WTC11 (cell line): ENCODE results near the gene RNPEPL1. TPM values are rescaled to one million over a fixed set of nuclear protein-coding genes. Genes with fewer than 3 reads are reported as not detected.

Experiments used
- ATAC-seq: fragments of 200-7000 bp; cut with Tn5 transposase; 2 replicates; pipeline ENCODE4 v1.10.0; 2021; ENCODE audit warnings: mild to moderate bottlenecking, moderate library complexity
- CTCF ChIA-PET: fragments of 300-600 bp; sonication (Branson Sonifier 250); formaldehyde crosslinking; loops from one replicate; lab custom pipeline; 2021; ENCODE audit warnings: antibody characterized with exemption; lab: Charles Lee
- POLR2A ChIA-PET: fragments of 350-600 bp; sonication (Branson Sonifier 250); formaldehyde crosslinking; loops from one replicate; lab custom pipeline; 2021; ENCODE audit warnings: antibody characterized with exemption; lab: Charles Lee
- DNase-seq: peaks from one replicate; pipeline ENCODE4 v3.0.0; 2021; ENCODE audit warnings: low spot score
- H3K27ac Mint-ChIP-seq: 2 replicates; pipeline ENCODE4 v1.8.0; 2021; ENCODE audit warnings: mixed read lengths
- H3K27me3 Mint-ChIP-seq: 2 replicates; pipeline ENCODE4 v1.8.0; 2021; ENCODE audit warnings: low read depth, mild to moderate bottlenecking, moderate library complexity, mixed read lengths
- H3K36me3 Mint-ChIP-seq: 2 replicates; pipeline ENCODE4 v1.8.0; 2021; ENCODE audit warnings: mixed read lengths
- H3K4me1 Mint-ChIP-seq: 2 replicates; pipeline ENCODE4 v1.8.0; 2022; ENCODE audit warnings: mixed read lengths
- H3K4me3 Mint-ChIP-seq: 2 replicates; pipeline ENCODE4 v1.8.0; 2021; ENCODE audit warnings: mild to moderate bottlenecking, moderate library complexity, mixed read lengths
- H3K9me3 Mint-ChIP-seq: 2 replicates; pipeline ENCODE4 v1.8.0; 2021; ENCODE audit warnings: mixed read lengths
- ARID4B ChIP-seq: sonication (generic); formaldehyde crosslinking; IDR thresholded peaks from 2 replicates; pipeline ENCODE4 v1.8.0; 2023; ENCODE audit warnings: missing genetic modification reagents, mild to moderate bottlenecking, borderline replicate concordance
- ETV6 ChIP-seq: sonication (generic); formaldehyde crosslinking; IDR thresholded peaks from 2 replicates; pipeline ENCODE4 v1.8.1; 2022; ENCODE audit warnings: mild to moderate bottlenecking, missing genetic modification reagents
- FOXP1 ChIP-seq: sonication (generic); formaldehyde crosslinking; IDR thresholded peaks from 2 replicates; pipeline ENCODE4 v1.8.0; 2022; ENCODE audit warnings: missing genetic modification reagents, mild to moderate bottlenecking, moderate library complexity, borderline replicate concordance
- IRF2 ChIP-seq: sonication (generic); formaldehyde crosslinking; IDR thresholded peaks from 2 replicates; pipeline ENCODE4 v1.8.0; 2022; ENCODE audit warnings: low read depth, missing genetic modification reagents, borderline replicate concordance
- KAT7 ChIP-seq: sonication (generic); formaldehyde crosslinking; IDR thresholded peaks from 2 replicates; pipeline ENCODE4 v1.8.1; 2023; ENCODE audit warnings: missing genetic modification reagents, mild to moderate bottlenecking, borderline replicate concordance
- MXD4 ChIP-seq: fragments of 250-450 bp; sonication (Bioruptor Pico); IDR thresholded peaks from 2 replicates; pipeline ENCODE4 v1.8.0; 2021; ENCODE audit warnings: mild to moderate bottlenecking, moderate library complexity, borderline replicate concordance
- NR2C2 ChIP-seq: sonication (generic); formaldehyde crosslinking; IDR thresholded peaks from 2 replicates; pipeline ENCODE4 v1.8.0; 2022; ENCODE audit warnings: mild to moderate bottlenecking, missing genetic modification reagents
- OVOL2 ChIP-seq: fragments of 250-450 bp; sonication (Bioruptor Pico); IDR thresholded peaks from 2 replicates; pipeline ENCODE4 v1.9.0; 2021; ENCODE audit warnings: mild to moderate bottlenecking, borderline replicate concordance
- RELA ChIP-seq: sonication (generic); formaldehyde crosslinking; IDR thresholded peaks from 2 replicates; pipeline ENCODE4 v1.8.1; 2022; ENCODE audit warnings: missing genetic modification reagents, mild to moderate bottlenecking, borderline replicate concordance
- SMAD3 ChIP-seq: sonication (generic); formaldehyde crosslinking; IDR thresholded peaks from 2 replicates; pipeline ENCODE4 v1.8.0; 2022; ENCODE audit warnings: missing genetic modification reagents, mild to moderate bottlenecking, borderline replicate concordance
- SP1 ChIP-seq: sonication (generic); formaldehyde crosslinking; conservative IDR thresholded peaks from 2 replicates; pipeline ENCODE4 v1.8.1; 2022; ENCODE audit warnings: missing genetic modification reagents
- TEAD1 ChIP-seq: sonication (generic); formaldehyde crosslinking; IDR thresholded peaks from 2 replicates; pipeline ENCODE4 v1.8.0; 2022; ENCODE audit warnings: mild to moderate bottlenecking, missing genetic modification reagents
- TP53 ChIP-seq: sonication (generic); formaldehyde crosslinking; IDR thresholded peaks from 2 replicates; pipeline ENCODE4 v1.8.1; 2023; ENCODE audit warnings: mild to moderate bottlenecking, missing genetic modification reagents
- ZBTB43 ChIP-seq: sonication (generic); formaldehyde crosslinking; IDR thresholded peaks from 2 replicates; pipeline ENCODE4 v1.8.1; 2023; ENCODE audit warnings: mild to moderate bottlenecking, missing genetic modification reagents
- ZNF219 ChIP-seq: sonication (generic); formaldehyde crosslinking; IDR thresholded peaks from 2 replicates; pipeline ENCODE4 v1.8.0; 2023; ENCODE audit warnings: missing genetic modification reagents, mild to moderate bottlenecking, borderline replicate concordance
- ZNF671 ChIP-seq: fragments of 250-450 bp; sonication (Bioruptor Pico); IDR thresholded peaks from 2 replicates; pipeline ENCODE4 v1.8.0; 2021; ENCODE audit warnings: mild to moderate bottlenecking
- total RNA-seq: library from RNA; stranded (reverse); gene quantifications from 3 replicates; pipeline ENCODE4 v1.2.3, GENCODE V29; 2021
- TF ChIP-seq, protein P1 (sequence below): sonication (generic); formaldehyde crosslinking; IDR thresholded peaks from 2 replicates; pipeline ENCODE4 v1.8.1; 2022; ENCODE audit warnings: missing genetic modification reagents, borderline replicate concordance

Gene RNPEPL1
- total RNA-seq, 1 experiment from 2014 or later = 18.8 TPM

DNA sequence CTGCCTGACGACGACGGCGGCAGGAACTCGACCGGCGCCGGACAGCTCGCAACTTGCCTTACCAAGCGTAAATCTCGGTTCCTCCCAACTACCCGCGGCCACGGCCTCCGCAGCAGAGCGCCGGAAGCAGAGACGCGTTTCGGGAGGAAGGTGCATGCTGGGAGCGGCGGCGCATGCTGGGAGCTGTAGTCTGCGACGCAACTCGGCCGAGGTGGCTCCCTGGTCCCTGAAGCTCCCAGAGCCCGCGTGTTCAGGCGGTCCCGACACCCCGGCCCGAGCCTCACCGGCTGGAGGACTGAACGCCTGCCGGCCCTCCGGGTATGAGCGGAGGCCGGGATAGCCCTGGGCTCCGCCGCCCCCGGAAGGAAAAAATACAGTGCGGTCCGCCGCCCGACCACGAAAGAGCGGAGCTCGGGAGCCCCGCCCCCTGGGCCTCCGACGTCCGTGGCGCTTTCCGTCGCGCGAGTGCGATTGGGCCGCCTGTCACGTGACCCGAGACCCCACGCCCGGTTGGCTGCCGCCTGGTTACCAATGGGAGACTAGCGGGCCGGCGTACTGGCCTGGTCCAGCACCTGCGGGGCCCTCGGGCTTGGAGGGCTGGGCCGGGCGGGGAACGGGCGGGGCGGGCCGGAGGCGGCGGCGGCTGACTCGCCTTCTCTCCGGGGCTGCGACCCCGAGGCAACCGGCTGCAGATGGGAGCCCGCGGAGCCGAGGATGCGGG is 18.1 kb downstream of the RNPEPL1 start, which contains the start of gene CAPN10 (continued):
- no peak for TF ChIP-seq ARID4B (CRISPR knock-in tag)
- TF ChIP-seq ETV6 (CRISPR knock-in tag) = no peak; the same call in 1 of the 2 replicates
- no peak for TF ChIP-seq MXD4
- no peak for TF ChIP-seq KAT7
- TF ChIP-seq SP1 (CRISPR knock-in tag) = peak; percentile 90
- TF ChIP-seq IRF2 (CRISPR knock-in tag) = no peak
- TF ChIP-seq FOXP1 (CRISPR knock-in tag) = 0 out of 2 replicates have a peak, but pooled peaks have one; percentile 11
- TF ChIP-seq ZBTB43 (CRISPR knock-in tag) = 0 out of 2 replicates have a peak, but pooled peaks have one; percentile 39
- TF ChIP-seq TP53 = no peak
- TF ChIP-seq, protein P1, sequence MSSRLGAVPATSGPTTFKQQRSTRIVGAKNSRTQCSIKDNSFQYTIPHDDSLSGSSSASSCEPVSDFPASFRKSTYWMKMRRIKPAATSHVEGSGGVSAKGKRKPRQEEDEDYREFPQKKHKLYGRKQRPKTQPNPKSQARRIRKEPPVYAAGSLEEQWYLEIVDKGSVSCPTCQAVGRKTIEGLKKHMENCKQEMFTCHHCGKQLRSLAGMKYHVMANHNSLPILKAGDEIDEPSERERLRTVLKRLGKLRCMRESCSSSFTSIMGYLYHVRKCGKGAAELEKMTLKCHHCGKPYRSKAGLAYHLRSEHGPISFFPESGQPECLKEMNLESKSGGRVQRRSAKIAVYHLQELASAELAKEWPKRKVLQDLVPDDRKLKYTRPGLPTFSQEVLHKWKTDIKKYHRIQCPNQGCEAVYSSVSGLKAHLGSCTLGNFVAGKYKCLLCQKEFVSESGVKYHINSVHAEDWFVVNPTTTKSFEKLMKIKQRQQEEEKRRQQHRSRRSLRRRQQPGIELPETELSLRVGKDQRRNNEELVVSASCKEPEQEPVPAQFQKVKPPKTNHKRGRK (CRISPR knock-in tag) = no peak
- TF ChIP-seq SMAD3 (CRISPR knock-in tag) = no peak

- Mint-ChIP-seq H3K9me3 (no peaks in the 10 kb centered on the region), H3K27ac (no peak overlapping the region)
- DNase-seq = peak; percentile 55
These were observed 18.9 kb downstream of the RNPEPL1 start for GRCh38 chr2:240586919-240587800.

DNA sequence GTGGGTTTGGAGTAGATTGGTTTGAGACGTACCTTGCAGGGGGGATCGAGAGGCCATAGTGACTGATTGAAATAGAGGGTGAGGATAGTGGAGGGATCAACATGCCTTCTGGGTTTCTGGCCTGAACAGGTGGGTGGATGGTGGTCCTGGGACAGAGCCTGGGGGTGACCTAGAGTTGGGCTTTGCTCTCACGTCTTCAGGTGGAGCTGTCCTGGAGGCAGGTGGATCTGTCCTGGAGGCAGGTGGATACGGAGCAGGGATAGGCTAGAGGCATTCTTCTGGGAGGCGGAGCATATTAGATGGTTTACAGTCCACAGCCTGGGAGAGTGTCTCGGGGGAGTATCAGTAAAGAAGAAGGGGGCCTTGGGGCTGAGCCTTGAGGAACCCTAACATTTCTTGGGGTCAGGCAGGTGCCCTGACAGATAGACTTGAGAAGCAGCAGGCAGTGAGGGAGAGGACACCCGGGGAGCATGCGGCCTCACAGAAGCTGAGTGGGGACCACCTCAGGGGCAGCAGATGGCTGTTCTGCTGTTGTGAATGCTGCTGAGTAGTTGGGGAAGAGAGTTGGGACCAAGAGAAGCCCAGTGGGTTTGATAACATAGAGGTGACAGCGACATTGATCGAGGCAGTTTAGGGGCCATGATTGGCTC is 19.8 kb downstream of the RNPEPL1 start:
- POLR2A ChIA-PET = no interaction called here
- peak overlapping the region; percentile 88 for H3K4me3 Mint-ChIP-seq
- peaks cover 27% of the 10 kb centered on the region for H3K4me1 Mint-ChIP-seq
- CTCF ChIA-PET = interaction anchor here (1.1 to 4.0 kb wide), 5 partner anchors 16 to 53 kb away, joined by 3 to 15 read pairs (median 12); partner anchors contain the start of gene RNPEPL1
- no peaks in the 10 kb centered on the region for H3K9me3 Mint-ChIP-seq
- 0 out of 2 replicates have a peak, but pooled peaks cover 2% of the 10 kb centered on the region for H3K36me3 Mint-ChIP-seq
- DNase-seq (no peak), ATAC-seq (no peak)
- no peak overlapping the region for H3K27ac Mint-ChIP-seq
- H3K27me3 Mint-ChIP-seq = no peaks in the 10 kb centered on the region
- TF ChIP-seq ZNF219 = no peak
- no peak for TF ChIP-seq IRF2 (CRISPR knock-in tag)
- TF ChIP-seq OVOL2 (CRISPR knock-in tag) = no peak
- no peak for TF ChIP-seq RELA
- no peak for TF ChIP-seq ZNF671 (CRISPR knock-in tag)
- no peak for TF ChIP-seq TEAD1 (CRISPR knock-in tag)
- no peak for TF ChIP-seq ZBTB43 (CRISPR knock-in tag)

More at GRCh38 chr2:240586919-240587800, 18.9 kb downstream of the RNPEPL1 start:
- ATAC-seq = peak; percentile 15
- ChIA-PET POLR2A (interaction anchor here (0.6 to 1.5 kb wide), 6 partner anchors 17 to 1037 kb away, joined by 3 to 6 read pairs (median 4); partner anchors contain the start of genes DUSP28 and KIF1A), CTCF (interaction anchor here (1.0 to 4.0 kb wide), 11 partner anchors 11 to 131 kb away, joined by 4 to 40 read pairs (median 7); partner anchors contain the start of gene RNPEPL1)
- Mint-ChIP-seq H3K36me3 (0 out of 2 replicates have a peak, but pooled peaks cover 2% of the 10 kb centered on the region), H3K4me3 (peak overlapping the region; percentile 88), H3K4me1 (peaks cover 31% of the 10 kb centered on the region), H3K27me3 (no peaks in the 10 kb centered on the region)
- no peak for TF ChIP-seq NR2C2 (CRISPR knock-in tag)
